Astrocyte of the spinal cord (primary cell): ENCODE data around the gene TPST2.
"Not testable (repeated sequence)": the region's sequence is repeated elsewhere in the genome, so short reads cannot be mapped to it uniquely, and the experiment has no call there.

Source experiments
- DNase-seq: peaks from one replicate; pipeline ENCODE4 v3.0.0; 2011; ENCODE audit warnings: low read depth, low spot score
- H3K4me3 ChIP-seq: 2 replicates; pipeline ENCODE4 v1.5.1; 2011; ENCODE audit warnings: low read depth, mild to moderate bottlenecking, low read length, moderate library complexity
- CTCF ChIP-seq: IDR thresholded peaks from 2 replicates; pipeline ENCODE4 v1.5.1; 2012; ENCODE audit warnings: low read depth, mild to moderate bottlenecking, low read length, inconsistent platforms
- in situ Hi-C: cut with HindIII; loops from 2 replicates; pipeline ENCODE4 v1.10.0; 2017; ENCODE audit warnings: low sequenced_read_pairs

TPST2 gene

GRCh38 chr22:26534874-26535602 lies 54.9 kb downstream of the TPST2 start:
- no peak for TF ChIP-seq CTCF
- DNase-seq = no peak
- no peak overlapping the region for H3K4me3 ChIP-seq
- in situ Hi-C loops = no loop called here

GRCh38 chr22:26534171-26534855 lies 55.6 kb downstream of the TPST2 start:
- in situ Hi-C loops = no loop called here
- no peak for DNase-seq
- TF ChIP-seq CTCF = no peak
- H3K4me3 ChIP-seq = no peak overlapping the region

GRCh38 chr22:26529345-26529744 lies 60.6 kb downstream of the TPST2 start:
- no peak overlapping the region for H3K4me3 ChIP-seq
- in situ Hi-C loops = no loop called here
- DNase-seq = no peak
- no peak for TF ChIP-seq CTCF

GRCh38 chr22:26528518-26528917 lies 61.4 kb downstream of the TPST2 start:
- in situ Hi-C loops, H3K4me3 ChIP-seq, DNase-seq: not testable (repeated sequence)

GRCh38 chr22:26527574-26528465 lies 62.1 kb downstream of the TPST2 start:
- no peak overlapping the region for H3K4me3 ChIP-seq
- in situ Hi-C loops = no loop called here
- no peak for TF ChIP-seq CTCF
- DNase-seq = no peak

GRCh38 chr22:26527167-26527566 lies 62.8 kb downstream of the TPST2 start:
- in situ Hi-C loops = no loop called here
- no peak for DNase-seq
- no peak for TF ChIP-seq CTCF
- no peak overlapping the region for H3K4me3 ChIP-seq
